HepG2 (cell line): ENCODE data around the gene LRBA.

Source experiments
- HDAC1 ChIP-seq: sonication (generic); formaldehyde crosslinking; IDR thresholded peaks from 2 replicates; pipeline ENCODE4 v1.5.1; 2020; ENCODE audit warnings: mild to moderate bottlenecking, missing genetic modification reagents
- KDM3A ChIP-seq: IDR thresholded peaks from 2 replicates; pipeline ENCODE4 v1.6.1; 2018; ENCODE audit warnings: low read depth, missing compliant biosample characterization
- POLR2AphosphoS5 ChIP-seq: IDR thresholded peaks from 2 replicates; pipeline ENCODE4 v1.6.1; 2012; ENCODE audit warnings: low read depth, low read length

GRCh38 chr4:150799207-150799606, 215.9 kb downstream of the LRBA start:
- no peak for TF ChIP-seq KDM3A (CRISPR knock-in tag)
- no peak for TF ChIP-seq HDAC1
- no peak for TF ChIP-seq POLR2AphosphoS5
